Measurements from ENCODE around the gene C21orf91.
A peak's percentile ranks its signal among the peaks of the same experiment; 100 is the strongest.

Gene C21orf91

DNA sequence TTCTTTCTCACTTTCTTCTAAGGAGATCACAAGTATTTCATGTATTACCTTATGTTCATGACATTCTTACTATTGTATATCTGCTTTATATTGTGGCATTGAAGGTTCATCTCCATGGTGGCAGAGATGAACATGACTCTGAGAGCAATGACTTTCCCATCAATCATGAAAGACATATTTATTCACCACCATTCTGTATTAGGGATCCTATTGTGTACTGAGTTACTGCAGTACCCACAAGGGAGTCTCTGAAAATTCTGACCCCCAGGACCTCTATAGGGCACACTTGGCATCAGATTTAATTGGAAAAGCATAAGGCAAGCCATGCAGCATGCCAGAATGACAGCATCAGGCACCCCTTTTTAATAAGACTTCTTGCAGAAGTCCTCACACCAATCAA lies 21.9 kb upstream of the C21orf91 start:
- no peak overlapping the region for H3K27ac ChIP-seq
- TF ChIP-seq, protein P1, sequence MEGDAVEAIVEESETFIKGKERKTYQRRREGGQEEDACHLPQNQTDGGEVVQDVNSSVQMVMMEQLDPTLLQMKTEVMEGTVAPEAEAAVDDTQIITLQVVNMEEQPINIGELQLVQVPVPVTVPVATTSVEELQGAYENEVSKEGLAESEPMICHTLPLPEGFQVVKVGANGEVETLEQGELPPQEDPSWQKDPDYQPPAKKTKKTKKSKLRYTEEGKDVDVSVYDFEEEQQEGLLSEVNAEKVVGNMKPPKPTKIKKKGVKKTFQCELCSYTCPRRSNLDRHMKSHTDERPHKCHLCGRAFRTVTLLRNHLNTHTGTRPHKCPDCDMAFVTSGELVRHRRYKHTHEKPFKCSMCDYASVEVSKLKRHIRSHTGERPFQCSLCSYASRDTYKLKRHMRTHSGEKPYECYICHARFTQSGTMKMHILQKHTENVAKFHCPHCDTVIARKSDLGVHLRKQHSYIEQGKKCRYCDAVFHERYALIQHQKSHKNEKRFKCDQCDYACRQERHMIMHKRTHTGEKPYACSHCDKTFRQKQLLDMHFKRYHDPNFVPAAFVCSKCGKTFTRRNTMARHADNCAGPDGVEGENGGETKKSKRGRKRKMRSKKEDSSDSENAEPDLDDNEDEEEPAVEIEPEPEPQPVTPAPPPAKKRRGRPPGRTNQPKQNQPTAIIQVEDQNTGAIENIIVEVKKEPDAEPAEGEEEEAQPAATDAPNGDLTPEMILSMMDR (conservative IDR thresholded peaks at IDR 0.05), result no peak

DNA sequence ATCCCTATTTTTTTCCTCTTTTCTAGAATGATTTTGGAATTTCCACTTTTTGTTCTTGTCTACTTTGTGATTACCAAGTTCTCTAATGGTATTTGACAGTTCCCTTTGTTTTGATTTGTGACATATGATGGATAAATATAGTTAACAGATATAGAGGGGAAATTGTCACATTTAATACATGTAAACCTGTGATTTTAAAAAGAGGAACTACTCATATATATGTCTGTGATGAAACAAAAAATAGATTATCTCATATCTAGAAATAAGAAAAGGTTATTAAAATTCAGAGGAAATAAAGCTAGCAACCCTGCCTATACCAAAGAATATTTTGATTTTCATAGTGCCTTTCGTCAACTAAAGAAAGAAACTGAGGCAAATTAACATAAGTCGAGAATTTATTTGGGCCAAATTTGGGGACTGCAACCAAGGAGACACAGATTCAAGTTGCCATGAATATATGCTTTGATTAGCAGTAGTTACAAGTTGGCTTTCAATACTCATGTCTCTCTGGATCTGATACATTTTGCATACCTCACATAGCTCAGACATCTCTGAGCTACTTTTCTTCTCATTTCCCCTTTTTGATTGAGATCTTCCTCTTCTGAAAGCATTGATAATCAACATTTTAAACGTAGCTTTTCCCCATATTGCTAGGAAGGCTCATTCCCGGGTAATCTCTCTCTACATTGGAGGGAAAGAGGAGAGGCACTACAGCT lies 15.6 kb upstream of the C21orf91 start:
- no peak overlapping the region for H3K27ac ChIP-seq
- TF ChIP-seq, protein P1 (conservative IDR thresholded peaks at IDR 0.05), result no peak

DNA sequence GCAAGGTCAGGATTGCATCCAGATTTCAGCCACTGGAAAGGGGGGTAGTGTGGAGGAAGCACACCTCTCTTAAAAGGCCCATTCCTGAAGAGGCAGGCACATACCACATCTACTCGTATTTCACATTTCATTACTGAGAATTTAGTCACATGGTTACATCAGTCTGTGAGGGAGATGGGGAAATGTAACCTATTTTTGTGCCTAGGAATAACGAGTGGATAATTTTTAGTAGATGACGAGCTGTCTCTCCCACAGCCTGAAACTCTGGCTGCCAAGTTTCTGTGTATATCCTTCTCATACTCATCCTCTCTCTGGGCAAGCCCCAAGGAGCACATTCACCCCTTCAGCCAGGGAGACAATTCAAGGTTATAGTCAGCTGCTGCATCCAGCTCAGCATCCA lies 10.3 kb upstream of the C21orf91 start:
- TF ChIP-seq, protein P1 (conservative IDR thresholded peaks at IDR 0.05), result no peak
- H3K27ac ChIP-seq, result no peak overlapping the region

DNA sequence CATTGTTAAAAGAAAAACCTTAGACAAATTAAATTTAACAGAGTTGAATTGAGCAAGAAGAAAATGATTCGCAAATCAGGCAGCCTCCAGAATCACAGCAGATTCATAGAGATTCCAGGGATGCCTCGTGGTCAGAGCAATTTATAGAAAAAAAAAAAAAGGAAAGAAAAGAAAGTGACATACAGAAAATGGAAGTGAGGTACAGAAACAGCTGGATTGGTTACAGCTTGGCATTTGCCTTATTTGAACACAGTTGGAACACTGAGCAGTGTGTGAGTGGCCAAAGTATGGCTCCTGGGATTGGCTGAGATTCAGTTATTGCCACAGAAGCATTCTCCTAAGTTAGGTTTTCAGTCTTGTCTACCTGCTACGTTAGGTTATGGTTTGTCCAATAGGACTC lies 9.1 kb upstream of the C21orf91 start:
- no peak overlapping the region for H3K27ac ChIP-seq
- TF ChIP-seq, protein P1 (conservative IDR thresholded peaks at IDR 0.05), result no peak

DNA sequence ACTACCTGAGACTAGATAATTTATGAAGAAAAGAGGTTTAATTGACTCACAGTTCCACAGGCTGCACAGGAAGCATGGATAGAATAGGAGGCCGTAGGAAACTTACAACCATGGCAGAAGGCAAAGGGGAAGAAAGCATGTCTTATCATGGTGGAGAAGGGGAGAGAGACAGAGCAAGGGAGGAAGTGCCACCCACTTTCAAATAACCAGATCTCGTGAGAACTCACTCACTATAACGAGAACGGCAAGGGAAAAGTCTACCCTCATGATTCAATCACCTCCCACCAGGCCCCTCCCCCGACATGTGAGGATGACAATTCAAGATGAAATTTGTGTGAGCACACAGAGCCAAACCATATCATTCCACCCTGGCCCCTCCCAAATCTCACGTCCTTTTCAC lies 4.7 kb upstream of the C21orf91 start:
- no peak overlapping the region for H3K27ac ChIP-seq
- TF ChIP-seq, protein P1 (conservative IDR thresholded peaks at IDR 0.05), result no peak

DNA sequence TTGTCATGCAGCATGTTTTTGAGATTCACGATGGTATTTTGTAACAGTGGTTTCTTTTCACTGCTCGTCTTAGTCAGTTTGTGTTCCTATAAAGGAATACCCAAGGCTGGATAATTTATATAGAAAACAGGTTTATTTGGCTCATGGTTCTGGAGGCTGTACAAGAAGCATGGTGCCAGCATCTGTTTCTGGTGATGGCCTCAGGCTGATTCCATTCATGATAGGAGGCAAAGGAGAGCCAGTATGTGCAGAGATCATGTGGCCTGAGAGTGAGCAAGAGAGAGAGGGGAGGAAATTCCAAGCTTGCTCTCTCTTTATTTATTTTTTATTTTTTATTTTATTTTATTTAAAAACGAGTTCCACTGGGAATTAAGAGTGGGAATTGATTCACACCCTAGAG lies 2.0 kb upstream of the C21orf91 start:
- TF ChIP-seq, protein P1 (conservative IDR thresholded peaks at IDR 0.05), result no peak
- no peak overlapping the region for H3K27ac ChIP-seq

DNA sequence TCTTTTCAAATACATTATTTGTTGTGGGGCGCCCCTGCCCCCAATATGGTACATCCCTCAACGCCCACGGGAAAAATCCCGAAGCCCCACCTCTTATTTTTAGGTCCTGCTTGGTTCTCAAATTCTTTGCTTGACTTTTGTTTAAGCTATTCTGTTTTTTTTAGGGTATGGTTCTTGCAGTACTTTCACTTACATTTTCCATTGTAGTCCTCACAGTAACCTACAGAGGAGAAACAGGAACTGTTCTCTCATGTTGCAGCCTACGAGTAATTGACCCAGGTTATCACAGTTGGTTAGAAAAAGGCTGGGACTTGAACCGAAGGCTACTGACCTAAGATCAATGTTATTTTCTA lies 697 bp upstream of the C21orf91 start:
- H3K27ac ChIP-seq, result peak overlapping the region; percentile 96
- TF ChIP-seq, protein P1 (conservative IDR thresholded peaks at IDR 0.05), result no peak

Data from VCaP (cell line).